Measurements from ENCODE around the gene TBC1D5.

TBC1D5 gene

DNA sequence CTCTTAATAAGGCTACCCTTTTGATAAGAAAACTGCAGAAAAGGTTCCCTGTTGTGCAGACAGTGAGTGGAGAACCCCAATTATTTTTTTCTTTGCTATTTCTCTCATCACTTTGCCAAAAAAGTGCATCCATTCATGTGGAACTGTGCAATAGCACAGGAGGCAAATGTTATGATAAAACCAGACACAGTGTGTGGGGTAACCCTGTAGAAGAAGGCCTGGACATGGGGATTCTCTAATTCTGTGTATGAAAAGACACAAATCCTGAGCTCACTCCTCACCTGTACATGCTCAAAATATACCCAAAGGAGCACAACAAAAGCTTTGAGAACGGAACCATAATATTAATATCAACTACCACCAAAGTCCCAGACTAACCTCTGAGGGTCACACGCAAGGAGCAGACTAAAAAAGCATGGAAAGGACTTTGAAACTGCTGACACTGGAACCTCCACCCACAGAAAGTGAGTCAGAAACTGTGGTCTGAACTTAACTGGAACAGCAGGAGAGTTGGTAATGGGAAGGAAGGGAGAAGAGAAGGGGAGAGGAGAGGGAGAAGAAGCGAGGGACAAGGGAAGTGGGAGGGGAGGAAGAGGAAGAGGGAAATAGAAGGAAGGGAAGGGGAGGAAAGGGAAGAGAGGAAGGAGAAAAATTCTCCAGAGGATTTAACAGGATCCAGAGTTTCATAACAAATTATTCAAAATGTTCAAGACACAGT is 299.9 kb downstream of the TBC1D5 start:
- no peak for ATAC-seq
- TF ChIP-seq ISL1 (CRISPR knock-in tag; IDR thresholded peaks at IDR 0.05) (no peak), ZFP3 (CRISPR knock-in tag; IDR thresholded peaks at IDR 0.05) (no peak), ZNF70 (CRISPR knock-in tag; IDR thresholded peaks at IDR 0.05) (no peak), BACH2 (CRISPR knock-in tag; IDR thresholded peaks at IDR 0.05; ENCODE audit: borderline replicate concordance) (no peak), PPARA (CRISPR knock-in tag; IDR thresholded peaks at IDR 0.05; ENCODE audit: borderline replicate concordance) (no peak), ZFP30 (CRISPR knock-in tag; IDR thresholded peaks at IDR 0.05) (no peak), ARNTL (CRISPR knock-in tag; IDR thresholded peaks at IDR 0.05; ENCODE audit: borderline replicate concordance, low read depth) (no peak), RARB (CRISPR knock-in tag; IDR thresholded peaks at IDR 0.05) (no peak), ESRRG (CRISPR knock-in tag; IDR thresholded peaks at IDR 0.05) (no peak), ZNF8 (CRISPR knock-in tag; IDR thresholded peaks at IDR 0.05) (no peak), ZC3H10 (CRISPR knock-in tag; IDR thresholded peaks at IDR 0.05) (no peak), OSR1 (CRISPR knock-in tag; IDR thresholded peaks at IDR 0.05) (no peak)
- TF ChIP-seq, protein P1, sequence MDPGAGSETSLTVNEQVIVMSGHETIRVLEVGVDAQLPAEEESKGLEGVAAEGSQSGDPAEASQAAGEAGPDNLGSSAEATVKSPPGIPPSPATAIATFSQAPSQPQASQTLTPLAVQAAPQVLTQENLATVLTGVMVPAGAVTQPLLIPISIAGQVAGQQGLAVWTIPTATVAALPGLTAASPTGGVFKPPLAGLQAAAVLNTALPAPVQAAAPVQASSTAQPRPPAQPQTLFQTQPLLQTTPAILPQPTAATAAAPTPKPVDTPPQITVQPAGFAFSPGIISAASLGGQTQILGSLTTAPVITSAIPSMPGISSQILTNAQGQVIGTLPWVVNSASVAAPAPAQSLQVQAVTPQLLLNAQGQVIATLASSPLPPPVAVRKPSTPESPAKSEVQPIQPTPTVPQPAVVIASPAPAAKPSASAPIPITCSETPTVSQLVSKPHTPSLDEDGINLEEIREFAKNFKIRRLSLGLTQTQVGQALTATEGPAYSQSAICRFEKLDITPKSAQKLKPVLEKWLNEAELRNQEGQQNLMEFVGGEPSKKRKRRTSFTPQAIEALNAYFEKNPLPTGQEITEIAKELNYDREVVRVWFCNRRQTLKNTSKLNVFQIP (CRISPR knock-in tag; IDR thresholded peaks at IDR 0.05; ENCODE audit: borderline replicate concordance, low read depth) = no peak
- TF ChIP-seq, protein P2, sequence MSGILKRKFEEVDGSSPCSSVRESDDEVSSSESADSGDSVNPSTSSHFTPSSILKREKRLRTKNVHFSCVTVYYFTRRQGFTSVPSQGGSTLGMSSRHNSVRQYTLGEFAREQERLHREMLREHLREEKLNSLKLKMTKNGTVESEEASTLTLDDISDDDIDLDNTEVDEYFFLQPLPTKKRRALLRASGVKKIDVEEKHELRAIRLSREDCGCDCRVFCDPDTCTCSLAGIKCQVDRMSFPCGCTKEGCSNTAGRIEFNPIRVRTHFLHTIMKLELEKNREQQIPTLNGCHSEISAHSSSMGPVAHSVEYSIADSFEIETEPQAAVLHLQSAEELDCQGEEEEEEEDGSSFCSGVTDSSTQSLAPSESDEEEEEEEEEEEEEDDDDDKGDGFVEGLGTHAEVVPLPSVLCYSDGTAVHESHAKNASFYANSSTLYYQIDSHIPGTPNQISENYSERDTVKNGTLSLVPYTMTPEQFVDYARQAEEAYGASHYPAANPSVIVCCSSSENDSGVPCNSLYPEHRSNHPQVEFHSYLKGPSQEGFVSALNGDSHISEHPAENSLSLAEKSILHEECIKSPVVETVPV (CRISPR knock-in tag; IDR thresholded peaks at IDR 0.05) = no peak
- TF ChIP-seq, protein P3, sequence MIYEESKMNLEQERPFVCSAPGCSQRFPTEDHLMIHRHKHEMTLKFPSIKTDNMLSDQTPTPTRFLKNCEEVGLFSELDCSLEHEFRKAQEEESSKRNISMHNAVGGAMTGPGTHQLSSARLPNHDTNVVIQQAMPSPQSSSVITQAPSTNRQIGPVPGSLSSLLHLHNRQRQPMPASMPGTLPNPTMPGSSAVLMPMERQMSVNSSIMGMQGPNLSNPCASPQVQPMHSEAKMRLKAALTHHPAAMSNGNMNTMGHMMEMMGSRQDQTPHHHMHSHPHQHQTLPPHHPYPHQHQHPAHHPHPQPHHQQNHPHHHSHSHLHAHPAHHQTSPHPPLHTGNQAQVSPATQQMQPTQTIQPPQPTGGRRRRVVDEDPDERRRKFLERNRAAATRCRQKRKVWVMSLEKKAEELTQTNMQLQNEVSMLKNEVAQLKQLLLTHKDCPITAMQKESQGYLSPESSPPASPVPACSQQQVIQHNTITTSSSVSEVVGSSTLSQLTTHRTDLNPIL (CRISPR knock-in tag; IDR thresholded peaks at IDR 0.05; ENCODE audit: low read depth) = no peak
- TF ChIP-seq, protein P4, sequence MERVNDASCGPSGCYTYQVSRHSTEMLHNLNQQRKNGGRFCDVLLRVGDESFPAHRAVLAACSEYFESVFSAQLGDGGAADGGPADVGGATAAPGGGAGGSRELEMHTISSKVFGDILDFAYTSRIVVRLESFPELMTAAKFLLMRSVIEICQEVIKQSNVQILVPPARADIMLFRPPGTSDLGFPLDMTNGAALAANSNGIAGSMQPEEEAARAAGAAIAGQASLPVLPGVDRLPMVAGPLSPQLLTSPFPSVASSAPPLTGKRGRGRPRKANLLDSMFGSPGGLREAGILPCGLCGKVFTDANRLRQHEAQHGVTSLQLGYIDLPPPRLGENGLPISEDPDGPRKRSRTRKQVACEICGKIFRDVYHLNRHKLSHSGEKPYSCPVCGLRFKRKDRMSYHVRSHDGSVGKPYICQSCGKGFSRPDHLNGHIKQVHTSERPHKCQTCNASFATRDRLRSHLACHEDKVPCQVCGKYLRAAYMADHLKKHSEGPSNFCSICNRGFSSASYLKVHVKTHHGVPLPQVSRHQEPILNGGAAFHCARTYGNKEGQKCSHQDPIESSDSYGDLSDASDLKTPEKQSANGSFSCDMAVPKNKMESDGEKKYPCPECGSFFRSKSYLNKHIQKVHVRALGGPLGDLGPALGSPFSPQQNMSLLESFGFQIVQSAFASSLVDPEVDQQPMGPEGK (CRISPR knock-in tag; IDR thresholded peaks at IDR 0.05; ENCODE audit: borderline replicate concordance) = no peak

DNA sequence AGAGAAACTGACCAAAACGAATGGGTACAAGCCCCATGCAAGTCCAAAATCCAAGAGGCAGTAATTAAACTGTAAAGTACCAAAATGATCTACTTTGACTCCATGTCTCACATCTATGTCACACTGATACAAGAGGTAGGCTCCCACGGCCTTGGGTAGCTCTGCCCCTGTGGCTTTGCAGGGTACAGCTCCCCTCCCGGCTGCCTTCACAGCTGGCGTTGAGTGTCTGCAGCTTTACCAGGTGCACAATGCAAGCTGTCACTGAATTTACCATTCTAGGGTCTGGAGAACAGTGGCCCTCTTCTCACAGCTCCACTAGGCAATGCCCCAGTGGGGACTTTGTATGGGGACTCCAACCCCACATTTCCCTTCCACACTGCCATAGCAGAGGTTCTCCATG is 308.6 kb downstream of the TBC1D5 start:
- ATAC-seq = no peak
- TF ChIP-seq, protein P4 (CRISPR knock-in tag; IDR thresholded peaks at IDR 0.05; ENCODE audit: borderline replicate concordance) = no peak
- TF ChIP-seq ZNF565 (CRISPR knock-in tag; conservative IDR thresholded peaks at IDR 0.05; ENCODE audit: low read depth) (no peak), RARB (CRISPR knock-in tag; IDR thresholded peaks at IDR 0.05) (no peak), BACH2 (CRISPR knock-in tag; IDR thresholded peaks at IDR 0.05; ENCODE audit: borderline replicate concordance) (no peak), ISL1 (CRISPR knock-in tag; IDR thresholded peaks at IDR 0.05) (no peak), ZNF70 (CRISPR knock-in tag; IDR thresholded peaks at IDR 0.05) (no peak), OSR1 (CRISPR knock-in tag; IDR thresholded peaks at IDR 0.05) (no peak), ARNTL (CRISPR knock-in tag; IDR thresholded peaks at IDR 0.05; ENCODE audit: borderline replicate concordance, low read depth) (no peak), CSDC2 (CRISPR knock-in tag; IDR thresholded peaks at IDR 0.05) (no peak), TCF4 (CRISPR knock-in tag; IDR thresholded peaks at IDR 0.05; ENCODE audit: borderline replicate concordance) (no peak), SNAI2 (CRISPR knock-in tag; IDR thresholded peaks at IDR 0.05) (no peak), ESRRG (CRISPR knock-in tag; IDR thresholded peaks at IDR 0.05) (no peak), TOX (CRISPR knock-in tag; IDR thresholded peaks at IDR 0.05; ENCODE audit: borderline replicate concordance) (no peak), ZFP30 (CRISPR knock-in tag; IDR thresholded peaks at IDR 0.05) (no peak), PPARA (CRISPR knock-in tag; IDR thresholded peaks at IDR 0.05; ENCODE audit: borderline replicate concordance) (no peak), ZNF8 (CRISPR knock-in tag; IDR thresholded peaks at IDR 0.05) (no peak)
- TF ChIP-seq, protein P2 (CRISPR knock-in tag; IDR thresholded peaks at IDR 0.05) = no peak
- TF ChIP-seq, protein P5, sequence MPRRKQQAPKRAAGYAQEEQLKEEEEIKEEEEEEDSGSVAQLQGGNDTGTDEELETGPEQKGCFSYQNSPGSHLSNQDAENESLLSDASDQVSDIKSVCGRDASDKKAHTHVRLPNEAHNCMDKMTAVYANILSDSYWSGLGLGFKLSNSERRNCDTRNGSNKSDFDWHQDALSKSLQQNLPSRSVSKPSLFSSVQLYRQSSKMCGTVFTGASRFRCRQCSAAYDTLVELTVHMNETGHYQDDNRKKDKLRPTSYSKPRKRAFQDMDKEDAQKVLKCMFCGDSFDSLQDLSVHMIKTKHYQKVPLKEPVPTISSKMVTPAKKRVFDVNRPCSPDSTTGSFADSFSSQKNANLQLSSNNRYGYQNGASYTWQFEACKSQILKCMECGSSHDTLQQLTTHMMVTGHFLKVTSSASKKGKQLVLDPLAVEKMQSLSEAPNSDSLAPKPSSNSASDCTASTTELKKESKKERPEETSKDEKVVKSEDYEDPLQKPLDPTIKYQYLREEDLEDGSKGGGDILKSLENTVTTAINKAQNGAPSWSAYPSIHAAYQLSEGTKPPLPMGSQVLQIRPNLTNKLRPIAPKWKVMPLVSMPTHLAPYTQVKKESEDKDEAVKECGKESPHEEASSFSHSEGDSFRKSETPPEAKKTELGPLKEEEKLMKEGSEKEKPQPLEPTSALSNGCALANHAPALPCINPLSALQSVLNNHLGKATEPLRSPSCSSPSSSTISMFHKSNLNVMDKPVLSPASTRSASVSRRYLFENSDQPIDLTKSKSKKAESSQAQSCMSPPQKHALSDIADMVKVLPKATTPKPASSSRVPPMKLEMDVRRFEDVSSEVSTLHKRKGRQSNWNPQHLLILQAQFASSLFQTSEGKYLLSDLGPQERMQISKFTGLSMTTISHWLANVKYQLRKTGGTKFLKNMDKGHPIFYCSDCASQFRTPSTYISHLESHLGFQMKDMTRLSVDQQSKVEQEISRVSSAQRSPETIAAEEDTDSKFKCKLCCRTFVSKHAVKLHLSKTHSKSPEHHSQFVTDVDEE (CRISPR knock-in tag; IDR thresholded peaks at IDR 0.05) = no peak

All from SK-N-SH treated with all-trans-retinoic acid at 6 μM for 48 hours (cell line).